ENCODE data around the gene FST.

DNA sequence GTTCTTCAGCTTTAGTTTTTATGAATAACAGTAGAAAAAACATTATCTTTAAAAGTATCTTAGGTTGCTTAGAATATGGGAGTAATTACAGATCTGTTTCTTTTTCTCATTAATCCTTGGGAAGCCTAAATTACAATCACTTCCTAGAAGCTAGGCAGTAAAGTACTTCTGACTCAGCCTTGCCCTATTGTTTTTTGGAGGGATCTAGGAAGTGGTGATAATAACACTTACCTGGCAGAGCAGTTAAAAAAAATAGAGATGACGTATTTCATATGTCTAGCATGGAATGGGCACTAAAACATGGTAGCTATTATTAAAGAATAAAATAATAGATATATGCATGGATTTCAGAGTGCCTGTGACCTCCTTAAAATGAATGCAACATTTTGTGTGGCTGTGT is 8.2 kb upstream of the FST start:
- TF ChIP-seq, protein P1, sequence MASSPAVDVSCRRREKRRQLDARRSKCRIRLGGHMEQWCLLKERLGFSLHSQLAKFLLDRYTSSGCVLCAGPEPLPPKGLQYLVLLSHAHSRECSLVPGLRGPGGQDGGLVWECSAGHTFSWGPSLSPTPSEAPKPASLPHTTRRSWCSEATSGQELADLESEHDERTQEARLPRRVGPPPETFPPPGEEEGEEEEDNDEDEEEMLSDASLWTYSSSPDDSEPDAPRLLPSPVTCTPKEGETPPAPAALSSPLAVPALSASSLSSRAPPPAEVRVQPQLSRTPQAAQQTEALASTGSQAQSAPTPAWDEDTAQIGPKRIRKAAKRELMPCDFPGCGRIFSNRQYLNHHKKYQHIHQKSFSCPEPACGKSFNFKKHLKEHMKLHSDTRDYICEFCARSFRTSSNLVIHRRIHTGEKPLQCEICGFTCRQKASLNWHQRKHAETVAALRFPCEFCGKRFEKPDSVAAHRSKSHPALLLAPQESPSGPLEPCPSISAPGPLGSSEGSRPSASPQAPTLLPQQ (tag by site-specific recombination; IDR thresholded peaks at IDR 0.05): no peak
- TF ChIP-seq ZNF292 (tag by site-specific recombination; IDR thresholded peaks at IDR 0.05; ENCODE audit: borderline replicate concordance, low read depth): no peak
- no peak for TF ChIP-seq CTCF (tag by site-specific recombination; IDR thresholded peaks at IDR 0.05)
- TF ChIP-seq ZNF610 (tag by site-specific recombination; IDR thresholded peaks at IDR 0.05; ENCODE audit: borderline replicate concordance): no peak
- no peak for TF ChIP-seq ZNF239 (tag by site-specific recombination; IDR thresholded peaks at IDR 0.05)
- TF ChIP-seq, protein P2, sequence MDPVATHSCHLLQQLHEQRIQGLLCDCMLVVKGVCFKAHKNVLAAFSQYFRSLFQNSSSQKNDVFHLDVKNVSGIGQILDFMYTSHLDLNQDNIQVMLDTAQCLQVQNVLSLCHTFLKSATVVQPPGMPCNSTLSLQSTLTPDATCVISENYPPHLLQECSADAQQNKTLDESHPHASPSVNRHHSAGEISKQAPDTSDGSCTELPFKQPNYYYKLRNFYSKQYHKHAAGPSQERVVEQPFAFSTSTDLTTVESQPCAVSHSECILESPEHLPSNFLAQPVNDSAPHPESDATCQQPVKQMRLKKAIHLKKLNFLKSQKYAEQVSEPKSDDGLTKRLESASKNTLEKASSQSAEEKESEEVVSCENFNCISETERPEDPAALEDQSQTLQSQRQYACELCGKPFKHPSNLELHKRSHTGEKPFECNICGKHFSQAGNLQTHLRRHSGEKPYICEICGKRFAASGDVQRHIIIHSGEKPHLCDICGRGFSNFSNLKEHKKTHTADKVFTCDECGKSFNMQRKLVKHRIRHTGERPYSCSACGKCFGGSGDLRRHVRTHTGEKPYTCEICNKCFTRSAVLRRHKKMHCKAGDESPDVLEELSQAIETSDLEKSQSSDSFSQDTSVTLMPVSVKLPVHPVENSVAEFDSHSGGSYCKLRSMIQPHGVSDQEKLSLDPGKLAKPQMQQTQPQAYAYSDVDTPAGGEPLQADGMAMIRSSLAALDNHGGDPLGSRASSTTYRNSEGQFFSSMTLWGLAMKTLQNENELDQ (tag by site-specific recombination; IDR thresholded peaks at IDR 0.05; ENCODE audit: low read depth): no peak
- TF ChIP-seq ZNF660 (tag by site-specific recombination; IDR thresholded peaks at IDR 0.05): no peak
- no peak for TF ChIP-seq ZNF24 (tag by site-specific recombination; IDR thresholded peaks at IDR 0.05)
- TF ChIP-seq, protein P3, sequence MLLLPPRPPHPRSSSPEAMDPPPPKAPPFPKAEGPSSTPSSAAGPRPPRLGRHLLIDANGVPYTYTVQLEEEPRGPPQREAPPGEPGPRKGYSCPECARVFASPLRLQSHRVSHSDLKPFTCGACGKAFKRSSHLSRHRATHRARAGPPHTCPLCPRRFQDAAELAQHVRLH (tag by site-specific recombination; IDR thresholded peaks at IDR 0.05): no peak
- TF ChIP-seq SP3 (tag by site-specific recombination; IDR thresholded peaks at IDR 0.05): no peak
- no peak for TF ChIP-seq MYNN (tag by site-specific recombination; IDR thresholded peaks at IDR 0.05; ENCODE audit: borderline replicate concordance)
